ENCODE measurements around the gene ATG4B.

ATG4B gene

GRCh38 chr2:241722896-241723454 is 85.5 kb downstream of the ATG4B start:
- H3K27me3 Mint-ChIP-seq: no peaks in the 10 kb centered on the region
- peaks cover 33% of the 10 kb centered on the region for H3K36me3 Mint-ChIP-seq
- no peak for ATAC-seq (ENCODE audit: low read depth)
- H3K4me1 Mint-ChIP-seq: no peaks in the 10 kb centered on the region
- no peak for DNase-seq (ENCODE audit: low spot score in 2 of 2)
- no peak overlapping the region for H3K27ac Mint-ChIP-seq
- no peaks in the 10 kb centered on the region for H3K9me3 Mint-ChIP-seq
- no peak overlapping the region for H3K4me3 Mint-ChIP-seq

Data from memory B cell (primary cell).